GM19463 (cell line): Measurements from ENCODE around the gene TSPAN14.

Experiments
- ATAC-seq: cut with Tn5 transposase; IDR thresholded peaks from one replicate; pipeline ENCODE4 v1.9.1; 2021; ENCODE audit warnings: mild to moderate bottlenecking, moderate library complexity; ENCODE audit not compliant: unreplicated experiment

TSPAN14 gene

DNA sequence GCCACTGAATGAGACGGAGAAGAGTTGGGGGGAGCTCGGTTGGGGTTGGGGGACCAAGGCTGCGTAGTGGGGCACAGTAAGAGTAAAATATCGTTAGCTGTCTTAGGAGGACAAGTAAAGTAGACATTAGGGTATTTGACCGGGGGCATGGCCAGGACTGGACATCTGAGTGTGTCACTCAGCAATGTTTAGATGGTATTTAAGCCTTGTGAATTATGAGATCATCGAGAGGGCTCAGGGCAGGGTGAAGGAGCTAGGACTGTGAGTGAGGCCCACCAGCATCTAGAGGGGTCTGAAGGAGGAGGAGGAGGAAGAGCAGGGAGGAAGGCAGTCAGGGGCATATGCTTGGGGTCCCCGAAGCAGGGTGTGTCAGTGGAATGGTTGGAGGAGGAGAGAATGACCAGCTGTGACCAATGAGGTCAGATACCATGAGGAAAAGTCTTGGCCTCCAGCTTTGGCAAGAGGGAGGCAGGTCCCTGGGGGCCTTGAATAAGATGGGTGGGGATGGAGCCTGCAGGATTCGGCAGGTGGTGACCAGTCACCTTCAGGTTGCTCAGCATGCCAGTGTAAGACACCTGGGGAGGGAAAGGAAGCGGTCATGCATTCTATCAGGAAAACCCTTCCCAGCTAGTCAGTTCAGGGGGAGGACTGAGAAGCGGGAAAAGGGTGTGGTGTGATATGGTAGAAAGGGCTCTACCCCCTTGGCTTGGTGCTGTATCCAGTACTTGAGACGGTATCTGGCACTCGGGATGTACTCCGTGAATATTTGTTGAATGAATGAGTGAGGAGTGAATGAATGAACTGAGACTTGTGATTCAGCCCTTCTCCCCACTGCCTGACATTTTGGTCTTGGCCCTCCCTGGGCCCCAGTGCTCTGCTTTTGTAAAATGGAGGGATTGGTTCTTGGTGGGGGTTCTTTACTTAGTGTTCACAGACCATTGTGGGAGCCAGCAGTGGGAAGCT, 48.8 kb downstream of the TSPAN14 start:
- no peak for ATAC-seq

DNA sequence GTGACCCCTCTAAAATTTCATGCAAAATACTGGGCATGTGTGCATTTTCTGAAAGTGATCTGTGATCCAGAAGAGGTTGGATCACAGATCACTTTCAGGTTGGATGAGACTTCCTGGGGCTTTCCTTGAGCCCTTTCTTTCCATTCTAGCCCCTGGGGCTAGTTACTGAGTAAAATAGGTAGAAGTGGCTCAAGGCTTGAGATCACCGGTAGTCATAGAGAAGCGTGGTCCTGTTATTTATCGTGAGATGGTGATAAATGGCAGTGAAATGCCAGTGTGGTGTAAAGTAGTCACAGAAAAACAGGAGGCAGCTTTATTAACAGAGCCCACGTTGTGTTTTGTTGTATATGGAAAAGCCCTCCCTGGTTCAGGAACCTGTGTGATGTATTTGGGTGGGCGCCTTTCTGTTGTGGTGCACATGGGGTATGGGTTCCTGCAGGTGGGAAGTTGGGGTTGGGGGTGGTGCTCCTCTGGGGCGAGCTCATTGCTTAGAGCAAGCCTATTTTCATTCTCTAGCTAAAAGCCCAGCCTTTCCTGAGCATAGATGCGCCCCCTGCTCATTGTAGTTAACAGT, 49.6 kb downstream of the TSPAN14 start:
- ATAC-seq: no peak

DNA sequence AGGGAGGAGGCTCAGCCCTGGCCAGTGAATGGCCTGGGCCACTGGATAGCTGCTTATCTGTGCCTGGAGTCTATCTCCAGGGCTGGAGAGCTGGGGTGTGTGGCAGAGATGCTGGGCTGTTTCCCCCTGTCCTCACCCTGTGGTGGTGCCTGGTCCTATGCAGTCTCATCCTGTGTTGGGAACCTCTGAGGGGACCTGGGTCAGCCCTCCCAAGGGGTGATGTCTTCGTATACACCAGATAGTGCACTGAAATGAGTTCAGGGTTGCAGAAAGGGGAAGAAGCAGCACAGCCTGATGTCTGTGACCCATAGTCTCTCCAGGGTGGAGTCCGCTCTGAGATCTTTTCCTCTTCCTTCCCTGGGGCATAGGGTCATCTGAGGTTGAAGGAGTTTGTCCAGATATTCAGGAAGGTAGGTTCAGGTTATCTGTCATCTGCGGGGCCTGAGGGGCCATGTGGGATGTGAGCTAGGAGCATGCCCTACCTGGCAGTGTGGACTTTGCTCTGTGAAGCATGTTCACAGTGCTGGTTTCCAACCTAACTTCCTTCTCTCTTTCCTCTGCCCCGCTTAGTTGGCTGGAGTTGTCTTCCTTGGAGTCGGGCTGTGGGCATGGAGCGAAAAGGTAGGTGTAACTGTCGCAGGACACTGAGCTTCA, 50.2 kb downstream of the TSPAN14 start:
- ATAC-seq: no peak

DNA sequence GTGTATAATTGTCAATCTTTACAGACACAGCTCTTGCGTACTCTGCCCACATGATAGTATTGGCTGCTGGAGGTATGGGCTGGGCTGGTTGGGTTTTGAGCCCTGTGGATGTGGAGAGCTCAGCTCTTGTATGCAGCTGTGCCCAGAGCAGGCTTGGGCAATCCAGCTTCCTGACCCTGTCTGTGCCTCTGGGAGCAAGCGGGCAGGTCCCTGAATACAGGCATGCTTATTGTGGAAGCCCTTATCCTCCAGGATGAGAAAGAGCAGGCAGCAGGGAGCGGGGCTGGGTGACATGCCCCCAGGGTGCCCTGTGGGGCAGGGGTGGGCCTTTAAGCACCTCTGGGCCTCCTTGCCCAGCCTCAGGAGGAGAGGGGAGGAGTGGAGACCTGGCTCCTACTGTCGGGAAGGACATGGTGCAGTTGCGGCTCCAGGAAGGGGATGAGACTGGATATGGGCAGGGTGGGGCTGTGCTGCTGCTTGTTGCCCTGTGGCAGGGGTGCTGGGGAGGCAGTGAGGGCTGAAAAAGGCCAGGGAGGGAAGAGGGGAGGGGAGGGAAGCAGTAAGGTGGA, 50.9 kb downstream of the TSPAN14 start:
- ATAC-seq: no peak

DNA sequence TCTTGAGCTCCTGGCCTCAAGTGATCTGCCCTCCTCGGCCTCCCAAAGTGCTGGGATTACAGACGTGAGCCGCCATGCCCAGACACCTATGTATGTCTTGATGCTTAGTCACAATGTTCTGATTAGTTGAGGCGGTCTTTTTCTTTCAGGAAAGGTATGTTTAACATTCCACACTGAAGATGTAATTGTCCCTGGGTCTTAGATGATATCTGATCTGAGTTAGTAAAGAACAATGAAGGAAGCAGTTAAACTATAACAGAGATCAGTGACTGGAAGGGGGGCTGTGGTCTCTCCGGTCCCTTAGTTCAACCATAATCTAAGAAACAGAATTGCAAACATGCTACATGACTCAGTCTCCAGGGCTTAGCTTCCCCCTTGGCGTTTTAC, 52.1 kb downstream of the TSPAN14 start:
- no peak for ATAC-seq

DNA sequence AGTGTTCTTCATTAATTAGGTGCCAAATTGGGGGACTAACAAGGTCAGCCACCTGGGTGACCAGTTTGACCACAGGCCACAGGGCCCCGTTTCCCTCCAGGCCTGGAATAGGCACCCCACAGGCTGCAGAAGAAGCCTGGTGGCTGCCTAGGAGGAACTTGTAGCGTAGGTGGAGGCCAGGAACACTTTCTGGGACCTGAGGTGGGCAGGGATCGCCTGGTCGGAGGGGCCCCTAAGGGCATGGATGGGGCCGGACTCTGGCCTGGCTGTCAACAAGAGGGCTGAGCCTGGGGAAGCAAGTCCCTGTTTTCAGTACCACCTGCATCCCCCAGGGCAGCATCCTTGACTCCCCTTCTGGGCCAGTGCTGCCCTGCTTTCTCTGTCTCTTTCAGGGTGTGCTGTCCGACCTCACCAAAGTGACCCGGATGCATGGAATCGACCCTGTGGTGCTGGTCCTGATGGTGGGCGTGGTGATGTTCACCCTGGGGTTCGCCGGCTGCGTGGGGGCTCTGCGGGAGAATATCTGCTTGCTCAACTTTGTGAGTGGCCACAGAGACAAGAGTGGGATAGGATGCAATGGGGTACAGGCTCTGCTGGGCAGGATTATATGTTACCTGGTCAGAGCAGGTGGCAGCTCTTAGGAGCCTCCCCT, 52.9 kb downstream of the TSPAN14 start:
- ATAC-seq: no peak

DNA sequence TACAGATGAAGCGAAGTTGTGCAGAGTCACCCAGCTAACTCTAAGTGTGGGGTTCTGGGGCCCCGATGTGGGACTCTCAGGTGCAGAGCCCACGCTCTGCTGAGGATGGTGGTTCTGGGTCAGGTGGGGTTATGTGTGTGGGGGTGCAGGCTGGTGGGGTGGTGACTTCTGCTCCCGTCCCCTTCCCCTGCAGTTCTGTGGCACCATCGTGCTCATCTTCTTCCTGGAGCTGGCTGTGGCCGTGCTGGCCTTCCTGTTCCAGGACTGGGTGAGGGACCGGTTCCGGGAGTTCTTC, 54.9 kb downstream of the TSPAN14 start:
- no peak for ATAC-seq

DNA sequence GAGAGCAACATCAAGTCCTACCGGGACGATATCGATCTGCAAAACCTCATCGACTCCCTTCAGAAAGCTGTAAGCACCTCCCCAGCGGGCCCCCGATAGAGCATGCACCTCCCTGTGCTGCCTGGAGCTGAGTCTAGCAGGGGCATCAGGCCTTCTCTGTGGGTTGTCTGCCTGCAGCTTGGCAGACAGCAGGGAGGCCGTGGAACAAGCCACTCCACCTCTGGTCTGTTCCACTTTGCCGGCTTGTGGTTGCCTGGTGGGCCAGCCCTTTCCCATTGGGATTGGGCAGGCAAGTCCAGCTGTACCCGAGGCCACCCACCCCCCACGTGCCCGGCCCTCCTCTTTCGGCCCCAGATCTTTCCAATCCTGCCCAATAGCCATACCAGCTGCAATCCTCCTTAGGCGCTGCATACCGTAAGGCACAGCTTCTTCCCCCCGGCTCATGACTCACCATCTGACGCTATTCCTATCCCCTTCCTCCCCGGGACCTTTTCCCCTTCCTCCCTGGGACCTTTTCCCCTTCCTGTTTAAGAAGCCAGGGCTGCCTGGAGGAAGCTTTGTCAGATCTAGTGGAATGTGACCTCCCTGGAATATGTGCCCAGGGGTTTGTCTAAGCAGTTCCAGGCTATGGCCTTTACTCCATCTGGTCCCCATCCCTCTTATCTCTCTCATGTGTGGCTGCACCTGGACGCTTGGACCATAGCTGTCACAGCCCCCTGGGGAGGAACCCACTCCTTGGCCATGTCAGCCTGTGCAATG, 55.5 kb downstream of the TSPAN14 start:
- ATAC-seq: no peak

DNA sequence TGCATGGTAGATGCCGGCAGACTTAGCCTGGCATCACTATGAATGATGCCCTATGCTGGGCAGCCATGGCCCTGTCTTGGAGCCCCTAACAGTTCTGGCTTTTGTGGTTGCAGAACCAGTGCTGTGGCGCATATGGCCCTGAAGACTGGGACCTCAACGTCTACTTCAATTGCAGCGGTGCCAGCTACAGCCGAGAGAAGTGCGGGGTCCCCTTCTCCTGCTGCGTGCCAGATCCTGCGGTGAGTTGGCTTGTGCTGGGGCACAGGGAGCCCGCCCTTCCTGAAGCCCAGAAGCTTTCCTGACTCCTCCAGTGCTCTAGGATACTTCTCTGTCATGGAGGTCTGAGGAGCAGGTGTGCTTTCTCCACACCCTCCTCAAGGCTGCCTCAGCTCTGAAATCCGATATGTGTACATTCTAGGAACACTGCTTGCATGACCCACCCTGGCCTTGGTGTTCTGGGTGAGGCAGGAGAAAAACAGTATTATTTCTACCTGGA, 58.0 kb downstream of the TSPAN14 start:
- ATAC-seq: no peak

DNA sequence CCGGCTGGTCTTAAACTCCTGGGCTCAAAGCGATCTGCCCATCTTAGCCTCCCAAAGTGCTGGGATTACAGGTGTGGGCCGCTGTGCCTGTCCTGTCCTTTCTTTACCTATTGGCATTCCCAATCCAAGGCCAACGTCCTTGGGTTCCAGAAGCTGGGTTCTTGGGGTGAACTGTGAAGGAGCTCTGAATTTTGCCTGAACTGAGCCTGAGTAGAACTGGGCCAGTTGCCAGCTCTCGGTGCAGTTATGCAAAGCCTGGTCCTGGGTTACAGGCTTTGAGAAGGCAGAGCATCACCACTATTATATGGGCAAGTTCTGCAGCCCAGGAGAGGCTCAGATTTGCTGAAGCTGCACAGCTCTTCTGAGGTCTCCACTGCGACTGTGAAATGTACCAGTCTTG, 59.0 kb downstream of the TSPAN14 start:
- ATAC-seq: no peak

DNA sequence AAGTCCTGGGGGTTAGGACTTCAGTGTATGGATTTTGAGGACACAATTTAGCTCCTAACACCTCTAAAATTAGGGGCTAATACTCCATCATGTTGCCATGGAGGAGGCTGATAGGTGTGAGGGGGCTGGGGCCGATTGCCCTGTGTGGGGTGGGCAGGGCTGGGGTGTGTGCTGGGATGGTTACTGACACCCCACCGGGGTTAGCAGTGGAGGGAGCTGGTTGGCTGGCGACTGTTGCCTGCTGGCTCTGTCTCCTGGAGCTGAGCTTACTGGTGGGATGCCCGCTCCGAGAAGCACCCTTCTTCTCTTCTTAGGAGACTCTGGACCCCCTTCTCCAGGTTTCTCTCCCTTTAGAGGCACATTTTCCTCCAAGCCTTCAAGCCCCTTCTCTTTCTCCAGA, 61.4 kb downstream of the TSPAN14 start:
- ATAC-seq: no peak

DNA sequence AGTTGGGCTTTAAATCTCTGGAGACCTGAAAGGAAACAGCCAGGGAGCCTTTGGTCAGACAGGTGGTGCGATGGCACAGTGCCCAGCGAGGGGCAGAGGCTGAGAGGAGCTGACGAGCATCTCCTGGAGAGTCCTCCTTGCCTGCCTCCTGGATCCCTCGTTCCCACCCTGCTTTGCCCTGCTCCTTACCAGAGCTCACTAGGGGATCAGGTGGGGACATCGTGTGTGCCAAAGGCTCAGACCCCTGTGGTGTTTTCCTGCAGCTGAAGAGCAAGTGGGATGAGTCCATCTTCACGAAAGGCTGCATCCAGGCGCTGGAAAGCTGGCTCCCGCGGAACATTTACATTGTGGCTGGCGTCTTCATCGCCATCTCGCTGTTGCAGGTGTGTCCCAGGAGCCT, 61.8 kb downstream of the TSPAN14 start:
- ATAC-seq: no peak

DNA sequence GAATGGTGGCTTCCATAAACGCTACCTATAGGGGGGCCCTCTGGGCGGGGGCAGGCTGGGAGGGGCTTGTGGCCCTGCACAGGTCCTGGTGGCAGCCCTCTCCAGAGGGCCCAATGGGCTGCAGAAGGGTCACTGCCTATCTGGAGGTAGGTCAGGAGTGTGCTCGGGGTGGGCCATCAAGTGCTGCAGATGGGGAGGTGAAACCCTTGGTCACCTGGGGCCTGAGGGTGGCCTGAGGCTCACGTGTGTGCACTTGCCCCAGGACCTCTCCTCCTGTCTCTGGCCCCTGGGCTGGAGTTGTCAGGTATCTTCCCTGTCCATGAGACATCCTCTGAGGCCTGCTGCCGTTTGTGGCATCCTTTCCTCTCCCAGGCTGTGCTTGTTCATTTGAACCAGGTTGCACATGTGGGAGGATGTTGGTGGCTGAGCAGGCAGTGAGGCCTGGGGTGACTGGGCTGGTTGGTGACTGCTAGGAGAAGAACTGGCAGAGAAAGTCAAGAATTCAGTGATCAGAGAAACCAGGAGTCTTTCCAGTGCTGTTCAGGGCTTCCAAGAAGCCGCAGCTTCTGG, 62.5 kb downstream of the TSPAN14 start:
- no peak for ATAC-seq

DNA sequence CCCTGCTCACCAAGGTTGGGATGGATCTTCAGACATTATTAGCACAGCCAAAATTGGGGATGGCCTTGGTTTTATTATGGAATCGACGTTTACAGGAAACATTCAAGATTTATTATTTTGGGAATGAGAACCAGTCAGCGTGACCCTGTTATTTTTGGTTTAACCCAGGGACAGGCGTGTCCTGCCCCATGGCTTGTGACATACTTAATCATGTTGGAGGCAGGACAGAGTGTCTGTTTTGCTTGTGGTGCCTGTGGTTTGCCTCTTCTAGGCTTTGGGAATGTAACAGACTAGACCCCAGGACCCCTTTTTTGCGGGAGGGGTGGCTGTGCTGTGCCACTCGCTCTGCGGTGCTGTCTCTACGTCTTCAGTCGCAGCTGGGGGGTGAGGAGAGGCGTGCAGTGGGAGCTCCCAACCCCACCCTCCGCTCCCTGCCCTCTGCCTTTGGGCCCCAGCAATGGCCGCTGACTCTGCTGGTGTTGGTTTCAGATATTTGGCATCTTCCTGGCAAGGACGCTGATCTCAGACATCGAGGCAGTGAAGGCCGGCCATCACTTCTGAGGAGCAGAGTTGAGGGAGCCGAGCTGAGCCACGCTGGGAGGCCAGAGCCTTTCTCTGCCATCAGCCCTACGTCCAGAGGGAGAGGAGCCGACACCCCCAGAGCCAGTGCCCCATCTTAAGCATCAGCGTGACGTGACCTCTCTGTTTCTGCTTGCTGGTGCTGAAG, 63.5 kb downstream of the TSPAN14 start:
- ATAC-seq: no peak

DNA sequence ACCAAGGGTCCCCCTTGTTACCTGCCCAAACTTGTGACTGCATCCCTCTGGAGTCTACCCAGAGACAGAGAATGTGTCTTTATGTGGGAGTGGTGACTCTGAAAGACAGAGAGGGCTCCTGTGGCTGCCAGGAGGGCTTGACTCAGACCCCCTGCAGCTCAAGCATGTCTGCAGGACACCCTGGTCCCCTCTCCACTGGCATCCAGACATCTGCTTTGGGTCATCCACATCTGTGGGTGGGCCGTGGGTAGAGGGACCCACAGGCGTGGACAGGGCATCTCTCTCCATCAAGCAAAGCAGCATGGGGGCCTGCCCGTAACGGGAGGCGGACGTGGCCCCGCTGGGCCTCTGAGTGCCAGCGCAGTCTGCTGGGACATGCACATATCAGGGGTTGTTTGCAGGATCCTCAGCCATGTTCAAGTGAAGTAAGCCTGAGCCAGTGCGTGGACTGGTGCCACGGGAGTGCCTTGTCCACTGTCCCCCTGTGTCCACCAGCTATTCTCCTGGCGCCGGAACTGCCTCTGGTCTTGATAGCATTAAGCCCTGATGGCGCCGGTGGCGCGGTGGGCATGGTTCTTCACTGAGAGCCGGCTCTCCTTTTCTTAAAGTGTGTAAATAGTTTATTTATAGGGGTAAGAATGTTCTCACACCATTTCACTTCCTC, 64.2 kb downstream of the TSPAN14 start:
- no peak for ATAC-seq

DNA sequence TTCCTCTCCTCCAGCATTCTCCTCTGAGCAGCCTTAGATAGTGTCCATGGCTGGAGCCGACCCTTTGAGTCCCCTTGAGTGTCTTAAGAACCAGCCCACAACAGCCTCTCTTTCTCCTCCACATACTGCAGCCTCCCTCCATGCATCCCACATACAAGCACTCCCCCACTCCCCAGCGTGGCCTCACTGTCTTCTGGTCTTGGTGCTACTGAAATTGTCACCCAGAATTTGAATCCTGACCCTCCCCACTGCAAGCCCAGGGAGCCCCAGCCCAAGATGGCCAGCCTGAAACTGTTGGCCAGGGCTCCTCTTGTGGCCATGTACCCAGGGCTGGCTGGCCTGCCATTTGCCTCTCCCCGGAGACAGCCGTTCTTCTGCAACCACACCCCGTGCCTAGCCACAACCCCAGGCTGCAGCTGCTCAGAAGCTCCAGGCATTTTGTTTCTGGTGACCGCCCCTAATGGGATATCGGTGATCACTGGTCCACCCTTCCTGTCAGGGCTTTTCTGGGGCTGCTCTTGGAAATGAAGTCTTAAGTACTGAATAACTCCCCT, 64.8 kb downstream of the TSPAN14 start:
- no peak for ATAC-seq

DNA sequence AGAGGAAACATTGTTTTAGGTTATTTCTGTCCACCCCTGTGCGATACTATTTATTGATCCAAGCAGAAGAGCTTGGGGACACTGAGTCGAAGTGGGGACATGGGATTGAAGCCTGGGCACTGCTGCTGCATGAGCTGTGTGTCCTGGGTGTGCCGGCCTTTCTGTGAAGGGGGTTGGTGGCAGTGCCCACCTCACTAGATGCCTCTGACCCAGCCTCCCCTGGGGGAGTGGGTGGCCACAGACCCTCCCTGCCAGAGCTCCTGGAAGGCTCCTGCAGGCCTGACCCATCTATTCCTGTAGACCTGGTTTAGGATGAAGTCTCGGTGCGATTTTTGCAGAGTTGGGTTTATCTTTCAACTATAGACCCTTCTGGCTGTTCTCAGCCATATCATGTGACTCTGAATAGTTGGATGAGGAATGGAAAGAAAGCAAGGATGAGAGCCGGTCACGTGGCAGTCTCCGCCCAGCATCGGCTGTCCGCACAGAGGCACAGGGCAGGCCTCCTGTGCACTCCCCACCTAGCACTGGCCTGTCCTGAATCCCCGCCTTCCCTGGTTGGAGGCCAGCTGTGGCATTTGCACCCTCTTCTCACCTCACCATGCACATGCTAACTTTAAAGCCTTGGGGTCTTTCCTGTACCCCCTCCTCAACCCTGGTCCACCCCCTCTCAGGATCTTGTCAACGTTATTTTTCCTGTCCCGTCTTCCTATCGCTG, 66.0 kb downstream of the TSPAN14 start:
- no peak for ATAC-seq
